Psoas muscle (tissue), 8 donors: Measurements from ENCODE around the gene MAPKAP1. TPM values are rescaled to one million over a fixed set of nuclear protein-coding genes. Genes with fewer than 3 reads are reported as not detected.

Experiments used
- ATAC-seq, 4 donors: fragments of 200-7000 bp; cut with Tn5 transposase; one replicate each; pipeline ENCODE4 v1.9.1; 2020; ENCODE audit warnings: moderate library complexity in 3 of 4, mild to moderate bottlenecking in 2 of 4
- DNase-seq, 2 donors: peaks; one replicate each; pipeline ENCODE4 v3.0.0-alpha.2; 2020
- H3K27ac ChIP-seq: fragments of 200-600 bp; one replicate; pipeline ENCODE4 v1.8.0; 2022
- H3K27me3 ChIP-seq, 3 donors: fragments of 200-600 bp in 1 of 3; one replicate each; pipeline versions ENCODE4 v1.6.1 to v1.8.0; 2013 to 2022; ENCODE audit warnings: low read length in 2 of 3, mild to moderate bottlenecking in 2 of 3, moderate library complexity in 1 of 3; ENCODE audit not compliant: insufficient read depth in 3 of 3
- H3K36me3 ChIP-seq, 2 donors: fragments of 200-600 bp in 1 of 2; one replicate each; pipeline versions ENCODE4 v1.6.1 to v1.8.0; 2013 to 2022; ENCODE audit warnings: low read depth in 1 of 2, mild to moderate bottlenecking in 1 of 2, moderate library complexity in 1 of 2; ENCODE audit not compliant: insufficient read depth in 1 of 2
- H3K4me1 ChIP-seq: fragments of 200-600 bp; one replicate; pipeline ENCODE4 v1.8.0; 2022
- H3K4me3 ChIP-seq: fragments of 200-600 bp; one replicate; pipeline ENCODE4 v1.8.0; 2022; ENCODE audit warnings: mild to moderate bottlenecking
- H3K9me3 ChIP-seq: fragments of 200-600 bp; one replicate; pipeline ENCODE4 v1.8.0; 2022
- CTCF ChIP-seq: fragments of 200-600 bp; IDR thresholded peaks from one replicate; pipeline ENCODE4 v1.8.0; 2022; ENCODE audit warnings: antibody characterized with exemption
- WGBS, 3 donors: extraction: QIAGEN DNeasy Blood & Tissue Kit; methylation state at CpG; one replicate each; pipeline versions ENCODE4 v1.1.6 to v1.1.7; 2013; 5-methylcytosine and 5-hydroxymethylcytosine counted together
- intact Hi-C, 2 donors: fragments of 100-400 bp; cut with DNase I; formaldehyde crosslinking; loops; one replicate each; pipeline versions ENCODE4 v1.11.0 to v1.14.2; 2022
- polyA plus RNA-seq, 3 donors: library from polyadenylated mRNA; stranded (reverse); fragments of 200-250 nt; gene quantifications; one replicate each; pipeline ENCODE4 v1.2.3, GENCODE V29; 2013
- total RNA-seq, 4 donors: library from RNA; stranded (reverse); fragmentation: NEBNext Ultra II Directional in 2 of 4; extraction: Animal tissue kit (Norgen Biotek cat#: 25700) in 2 of 4; gene quantifications; one replicate each; pipeline versions ENCODE4 v1.2.1 to v1.2.4, GENCODE V29; 2021 to 2023
- donor health status: healthy with polysubstance abuse.
- donor health status: DM: no; HTN: no; CAD: no; lungs with moderate emphysema.
- donor health status: Bipolar disorder and iron deficiency.
- donor health status: healthy.
- donor health status: DM: yes; HTN: yes; CAD: no.
- donor health status: DM: no; HTN: no; CAD: no.
- donor health status: DM: no; HTN: no; CAD: no.
- donor health status: DM: yes; HTN: yes; CAD: no.

The MAPKAP1 gene
- total and polyA plus RNA-seq, 7 donors = 64.2 to 124 (median 90.4) TPM

- H3K27ac ChIP-seq = no peak overlapping the region
- intact Hi-C loops = no loop called here
- DNase-seq (no peak), ATAC-seq (no peak)
- H3K27me3 ChIP-seq = no peaks in the 10 kb centered on the region
- H3K4me3 ChIP-seq = no peak overlapping the region
- no peaks in the 10 kb centered on the region for H3K4me1 ChIP-seq
- TF ChIP-seq CTCF = no peak
- H3K9me3 ChIP-seq = no peaks in the 10 kb centered on the region
- peaks cover 0 to 56% of the 10 kb centered on the region in 2 donors for H3K36me3 ChIP-seq
- WGBS, 3 donors = 89% methylated on average over 7 of the region's 7 CpGs
These were observed 227.0 kb downstream of the MAPKAP1 start for GRCh38 chr9:125479846-125480615.

GRCh38 chr9:125477089-125477544 lies 229.9 kb downstream of the MAPKAP1 start:
- no peaks in the 10 kb centered on the region for H3K27me3 ChIP-seq
- intact Hi-C loops = no loop called here
- peaks cover 0 to 38% of the 10 kb centered on the region in 2 donors for H3K36me3 ChIP-seq
- no peak for TF ChIP-seq CTCF
- H3K4me3 ChIP-seq = no peak overlapping the region
- H3K4me1 ChIP-seq = peaks cover 5% of the 10 kb centered on the region
- DNase-seq (no peak), ATAC-seq (no peak)
- no peaks in the 10 kb centered on the region for H3K9me3 ChIP-seq
- WGBS, 3 donors = 93 to 96% (median 96%) methylated on average over 5 of the region's 5 CpGs
- no peak overlapping the region for H3K27ac ChIP-seq

- Histone ChIP-seq H3K27ac (no peak overlapping the region), H3K9me3 (no peaks in the 10 kb centered on the region), H3K4me3 (no peak overlapping the region), H3K27me3 (no peaks in the 10 kb centered on the region), H3K36me3 (peaks cover 0 to 35% of the 10 kb centered on the region in 2 donors), H3K4me1 (peaks cover 5% of the 10 kb centered on the region)
- DNase-seq (no peak), ATAC-seq (no peak)
- no peak for TF ChIP-seq CTCF
- intact Hi-C loops = no loop called here
- 88 to 94% (median 89%) methylated on average over 6 of the region's 6 CpGs for WGBS, 3 donors
These were observed 230.4 kb downstream of the MAPKAP1 start for GRCh38 chr9:125476645-125477044.

GRCh38 chr9:125475385-125475784 lies 231.6 kb downstream of the MAPKAP1 start:
- ATAC-seq (no peak), DNase-seq (no peak)
- Histone ChIP-seq H3K36me3 (peaks cover 0 to 27% of the 10 kb centered on the region in 2 donors), H3K4me1 (peaks cover 5% of the 10 kb centered on the region), H3K27ac (no peak overlapping the region), H3K27me3 (no peaks in the 10 kb centered on the region), H3K9me3 (no peaks in the 10 kb centered on the region), H3K4me3 (no peak overlapping the region)
- WGBS, 3 donors = 90 to 91% (median 90%) methylated on average over 6 of the region's 6 CpGs
- intact Hi-C loops = no loop called here
- TF ChIP-seq CTCF = no peak
